Thyroid gland (tissue), 4 donors: ENCODE measurements around the gene CCDC184.
"Not testable (repeated sequence)": the region's sequence is repeated elsewhere in the genome, so short reads cannot be mapped to it uniquely, and the experiment has no call there.

ENCODE experiments used
- POLR2A ChIP-seq, 2 donors: fragments of 450-650 bp; IDR thresholded peaks; one replicate each; pipeline ENCODE4 v1.6.1; 2017; ENCODE audit warnings: antibody characterized with exemption in 2 of 2, mild to moderate bottlenecking in 2 of 2, moderate library complexity in 1 of 2
- TF ChIP-seq, protein P1 (sequence below), 6 experiments: fragments of 200-600 bp in 3 of 6; fragments of 450-650 bp in 3 of 6; sonication (generic) in 3 of 6; IDR thresholded peaks; one replicate each; pipeline ENCODE4 v1.5.1; 2016 to 2019; ENCODE audit warnings: antibody characterized with exemption in 6 of 6, mild to moderate bottlenecking in 2 of 6, inconsistent platforms in 1 of 6, moderate library complexity in 1 of 6

DNA sequence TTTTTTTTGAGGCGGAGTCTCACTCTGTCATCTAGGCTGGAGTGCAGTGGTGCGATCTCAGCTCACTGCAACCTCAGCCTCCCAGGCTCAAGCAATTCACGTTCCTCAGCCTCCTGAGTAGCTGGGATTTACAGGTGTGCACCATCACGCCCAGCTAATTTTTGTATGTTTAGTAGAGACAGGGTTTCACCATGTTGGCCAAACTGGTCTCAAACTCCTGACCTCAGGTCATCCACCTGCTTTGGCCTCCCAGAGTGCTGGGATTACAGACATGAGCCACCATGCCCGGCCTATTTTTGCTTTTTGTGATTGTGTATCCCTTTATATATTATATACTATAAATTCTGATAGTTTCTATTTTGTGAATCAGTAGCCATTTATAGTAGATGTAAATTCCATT lies 27.7 kb upstream of the CCDC184 start:
- TF ChIP-seq, protein P1, sequence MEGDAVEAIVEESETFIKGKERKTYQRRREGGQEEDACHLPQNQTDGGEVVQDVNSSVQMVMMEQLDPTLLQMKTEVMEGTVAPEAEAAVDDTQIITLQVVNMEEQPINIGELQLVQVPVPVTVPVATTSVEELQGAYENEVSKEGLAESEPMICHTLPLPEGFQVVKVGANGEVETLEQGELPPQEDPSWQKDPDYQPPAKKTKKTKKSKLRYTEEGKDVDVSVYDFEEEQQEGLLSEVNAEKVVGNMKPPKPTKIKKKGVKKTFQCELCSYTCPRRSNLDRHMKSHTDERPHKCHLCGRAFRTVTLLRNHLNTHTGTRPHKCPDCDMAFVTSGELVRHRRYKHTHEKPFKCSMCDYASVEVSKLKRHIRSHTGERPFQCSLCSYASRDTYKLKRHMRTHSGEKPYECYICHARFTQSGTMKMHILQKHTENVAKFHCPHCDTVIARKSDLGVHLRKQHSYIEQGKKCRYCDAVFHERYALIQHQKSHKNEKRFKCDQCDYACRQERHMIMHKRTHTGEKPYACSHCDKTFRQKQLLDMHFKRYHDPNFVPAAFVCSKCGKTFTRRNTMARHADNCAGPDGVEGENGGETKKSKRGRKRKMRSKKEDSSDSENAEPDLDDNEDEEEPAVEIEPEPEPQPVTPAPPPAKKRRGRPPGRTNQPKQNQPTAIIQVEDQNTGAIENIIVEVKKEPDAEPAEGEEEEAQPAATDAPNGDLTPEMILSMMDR (IDR thresholded peaks at IDR 0.05), result not testable (repeated sequence)
- not testable (repeated sequence) for TF ChIP-seq POLR2A (IDR thresholded peaks at IDR 0.05)
